Stimulated activated CD4-positive, alpha-beta T cell treated with anti-CD3 and anti-CD28 coated beads, Interleukin-2, amount 100 ng/mL, for 48 hours (primary cell): ENCODE data around the gene C5orf22.
"Not testable (repeated sequence)": the region's sequence is repeated elsewhere in the genome, so short reads cannot be mapped to it uniquely, and the experiment has no call there.

Experiments used
- DNase-seq, 2 donors: peaks; one replicate each; pipeline ENCODE4 v3.0.0-alpha.2; 2020

The C5orf22 gene

DNA sequence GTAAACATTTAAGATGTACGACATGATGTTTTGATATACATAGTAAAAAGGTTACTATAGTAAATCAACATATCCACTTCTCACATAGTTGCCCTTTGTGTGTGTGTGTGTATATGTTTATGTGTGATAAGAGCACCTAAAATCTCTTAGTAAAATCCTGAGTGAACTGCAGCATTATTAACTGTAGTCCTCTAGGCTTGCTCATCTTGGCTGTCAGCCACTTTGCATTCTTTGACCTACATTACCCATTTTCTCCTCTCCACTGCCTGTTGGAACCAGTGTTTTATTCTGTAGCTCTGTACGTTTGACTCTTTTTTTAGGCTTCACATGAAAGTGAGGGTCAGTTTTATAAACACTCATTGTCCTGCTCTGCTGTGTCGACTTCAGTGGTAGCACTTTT lies 24.4 kb downstream of the C5orf22 start:
- no peak for DNase-seq

GRCh38 chr5:31559942-31560341 lies 27.8 kb downstream of the C5orf22 start:
- DNase-seq: no peak

DNA sequence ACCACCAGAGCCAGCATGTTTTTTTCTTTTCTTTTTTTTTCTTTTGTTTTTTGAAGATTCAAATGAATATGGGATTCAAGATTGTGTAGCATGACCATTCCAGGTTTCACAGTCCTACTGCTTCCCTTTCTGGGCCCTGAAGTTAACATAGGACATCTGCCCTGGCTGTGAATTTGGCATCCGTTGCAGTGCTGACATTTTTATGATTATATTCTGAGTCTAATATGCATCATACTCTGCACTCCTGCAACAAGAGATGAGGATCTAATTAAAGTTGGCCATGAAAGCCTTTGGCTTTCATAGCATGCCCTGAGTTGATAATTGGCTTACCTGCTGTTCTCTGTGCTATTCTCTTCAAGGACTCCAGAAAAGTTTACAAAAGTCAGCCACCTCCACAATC lies 29.8 kb downstream of the C5orf22 start:
- DNase-seq: no peak

- DNase-seq: no peak
These were observed 31.1 kb downstream of the C5orf22 start for GRCh38 chr5:31563216-31563615.

- not testable (repeated sequence) for DNase-seq
These were observed 34.3 kb downstream of the C5orf22 start for GRCh38 chr5:31566362-31566761.

- no peak for DNase-seq
These were observed 36.3 kb downstream of the C5orf22 start for GRCh38 chr5:31568302-31568835.

- DNase-seq: no peak
These were observed 37.0 kb downstream of the C5orf22 start for GRCh38 chr5:31569068-31569467.

DNA sequence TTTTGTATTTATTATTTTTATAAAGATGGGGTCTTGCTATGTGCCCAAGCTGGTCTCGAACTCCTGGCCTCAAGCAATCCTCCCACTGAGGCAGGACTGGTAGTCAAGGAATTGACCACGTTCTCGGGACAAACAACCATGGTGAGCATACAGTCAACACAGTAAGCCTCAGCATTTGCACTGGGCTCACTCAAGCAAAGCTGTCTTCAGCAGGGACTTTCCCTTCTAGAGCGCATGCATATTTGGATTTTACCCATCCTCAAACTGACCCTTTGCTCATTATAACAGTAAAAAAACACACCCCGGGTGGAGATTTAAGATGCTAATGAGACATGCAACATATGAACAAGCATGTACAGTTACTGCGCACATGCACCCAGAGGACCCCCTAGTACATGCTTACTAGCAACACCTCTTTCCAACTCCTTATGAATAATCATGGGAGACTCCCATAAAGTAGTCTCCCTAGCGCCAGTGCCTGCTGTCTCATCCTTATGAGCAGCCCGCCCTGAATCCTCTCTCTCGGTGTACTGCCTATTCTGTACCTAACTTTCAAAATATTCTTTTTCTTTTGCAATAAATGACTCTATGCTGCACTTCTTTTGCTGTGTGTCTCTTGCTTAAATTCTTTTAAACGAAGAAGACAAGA lies 41.5 kb downstream of the C5orf22 start:
- no peak for DNase-seq

DNA sequence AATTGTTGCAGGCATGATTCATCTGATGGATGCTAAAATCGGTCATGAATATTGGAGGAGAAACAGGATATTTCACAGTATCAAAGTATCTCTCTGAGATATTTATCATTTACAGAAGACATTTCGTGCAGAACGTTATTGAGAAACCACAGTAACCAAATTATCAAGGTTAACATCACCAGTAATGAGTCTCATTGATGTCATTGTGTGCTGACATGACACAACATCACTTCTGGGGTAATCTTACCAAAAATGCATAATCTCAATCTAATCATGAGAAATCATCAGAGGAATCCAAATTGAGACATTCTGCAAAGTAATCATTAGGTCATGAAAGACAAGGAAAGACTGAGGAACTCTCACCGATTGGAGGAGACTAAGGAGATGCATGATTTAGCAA lies 42.7 kb downstream of the C5orf22 start:
- no peak for DNase-seq

DNA sequence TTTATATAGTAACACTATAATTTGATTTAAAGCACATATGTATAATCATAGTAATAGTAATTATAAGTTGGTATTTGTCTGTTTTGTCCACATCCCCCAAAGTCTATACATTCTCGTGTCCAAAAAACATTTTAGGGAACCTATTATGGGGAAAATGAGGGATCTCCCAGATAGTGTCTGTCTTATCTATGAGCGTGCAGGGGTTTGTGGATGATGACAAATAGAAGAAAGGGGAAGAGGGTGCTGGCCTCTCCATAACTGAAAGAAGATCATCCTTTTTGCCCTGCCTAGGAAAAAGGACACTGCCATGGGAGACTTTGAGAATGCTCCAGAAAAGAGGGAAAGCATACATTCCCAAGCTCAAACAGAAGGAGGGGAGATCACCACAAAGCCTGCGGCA lies 45.3 kb downstream of the C5orf22 start:
- no peak for DNase-seq

DNA sequence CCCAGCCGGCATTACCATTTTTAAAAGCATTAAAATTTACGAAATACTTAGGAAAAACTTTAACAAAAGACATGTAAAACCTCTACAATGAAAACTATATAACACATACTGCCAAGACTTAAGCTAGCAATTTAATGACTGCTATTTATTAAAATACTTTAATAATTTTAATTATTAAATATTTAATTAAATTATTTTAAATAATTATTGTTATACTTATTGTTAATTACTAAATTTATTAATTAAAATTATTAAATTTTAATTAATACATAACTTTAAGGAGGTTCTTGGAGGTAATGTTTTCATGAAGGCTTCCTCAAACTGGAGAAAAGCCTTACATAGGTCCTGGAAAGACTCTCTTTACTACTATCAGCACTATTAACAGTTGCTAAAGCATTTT lies 47.5 kb downstream of the C5orf22 start:
- DNase-seq: no peak

DNA sequence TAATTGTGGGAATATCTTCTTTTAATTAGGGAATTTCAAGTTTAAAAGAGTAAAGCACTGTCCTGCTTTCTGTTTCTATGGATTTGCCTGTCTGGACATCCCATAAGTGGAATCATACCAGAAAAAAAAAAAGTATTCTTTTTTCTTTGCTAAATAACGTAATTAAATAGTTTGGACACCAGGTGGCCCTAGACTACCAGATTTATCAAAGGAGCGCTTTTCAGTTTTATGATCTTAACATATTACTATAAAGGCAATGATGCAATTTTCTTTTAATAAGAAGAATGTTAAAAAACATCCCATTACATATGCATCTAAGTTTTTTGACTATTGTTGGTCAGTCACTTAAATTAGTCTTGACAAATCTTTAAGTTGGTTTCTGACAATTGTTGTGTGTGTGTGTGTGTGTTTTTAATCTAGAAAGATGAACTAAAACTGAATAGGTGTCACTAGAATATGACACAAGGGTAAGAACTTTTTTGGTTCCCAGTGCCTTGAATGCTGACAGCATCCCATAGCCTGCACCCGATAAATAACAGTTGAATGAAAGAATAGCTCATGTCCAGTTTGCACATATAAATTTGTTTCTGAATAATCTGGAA lies 49.5 kb downstream of the C5orf22 start:
- no peak for DNase-seq

DNA sequence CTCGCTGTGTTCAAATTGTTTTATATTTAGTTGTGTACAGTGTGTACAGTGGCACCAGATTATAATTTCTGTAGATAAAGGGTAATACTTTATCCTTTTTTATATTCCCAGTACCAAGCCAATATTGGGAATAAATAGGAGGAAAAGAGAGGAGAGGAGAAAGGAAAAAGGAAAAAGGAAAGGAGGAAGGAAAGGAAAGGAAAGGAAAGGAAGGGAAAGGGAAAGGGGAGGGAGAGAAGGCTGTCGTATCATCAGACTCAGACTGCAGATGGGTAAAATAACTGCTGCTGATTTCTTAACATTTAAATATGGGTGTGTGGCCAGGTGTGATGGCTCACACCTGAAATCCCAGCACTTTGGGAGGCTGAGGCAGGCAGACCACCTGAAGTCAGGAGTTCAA lies 51.0 kb downstream of the C5orf22 start:
- DNase-seq: no peak

- no peak for DNase-seq
These were observed 53.2 kb downstream of the C5orf22 start for GRCh38 chr5:31585166-31585894.

DNA sequence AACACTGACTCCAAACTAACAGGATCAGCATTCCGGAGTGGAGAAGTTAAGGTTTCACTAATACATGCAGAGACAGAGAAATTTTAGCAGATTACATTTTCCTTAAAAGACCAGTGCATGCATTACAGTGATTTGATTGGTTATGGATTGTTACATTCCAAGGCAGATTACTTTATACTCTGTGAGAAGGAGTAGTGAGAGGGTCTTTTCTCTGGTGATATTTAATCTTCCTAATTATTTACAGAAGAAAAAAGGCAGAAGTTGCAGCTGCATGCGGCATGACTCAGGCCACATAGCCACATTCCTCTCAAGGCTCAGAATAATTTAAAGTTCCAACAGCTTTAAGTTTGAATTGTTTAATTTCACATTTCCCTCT lies 53.8 kb downstream of the C5orf22 start:
- no peak for DNase-seq

DNA sequence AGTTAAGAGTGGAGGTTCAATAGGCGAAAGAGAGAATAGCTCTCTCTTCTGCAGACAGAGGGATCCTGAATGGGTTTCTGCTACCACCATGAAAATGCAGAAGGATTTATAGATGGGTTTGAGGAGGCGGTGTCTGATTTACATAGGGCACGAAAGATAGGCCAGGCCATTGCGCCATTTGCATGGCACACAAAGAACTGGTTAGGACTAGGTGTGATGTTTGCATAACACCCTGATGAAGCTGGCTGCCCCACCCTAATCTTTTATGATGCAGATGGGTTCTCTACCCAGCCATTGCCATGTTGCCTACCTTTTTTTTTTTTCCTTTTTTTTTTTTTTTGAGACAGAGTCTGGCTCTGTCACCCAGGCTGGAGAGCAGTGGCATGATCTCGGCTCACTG lies 55.4 kb downstream of the C5orf22 start:
- no peak for DNase-seq

DNA sequence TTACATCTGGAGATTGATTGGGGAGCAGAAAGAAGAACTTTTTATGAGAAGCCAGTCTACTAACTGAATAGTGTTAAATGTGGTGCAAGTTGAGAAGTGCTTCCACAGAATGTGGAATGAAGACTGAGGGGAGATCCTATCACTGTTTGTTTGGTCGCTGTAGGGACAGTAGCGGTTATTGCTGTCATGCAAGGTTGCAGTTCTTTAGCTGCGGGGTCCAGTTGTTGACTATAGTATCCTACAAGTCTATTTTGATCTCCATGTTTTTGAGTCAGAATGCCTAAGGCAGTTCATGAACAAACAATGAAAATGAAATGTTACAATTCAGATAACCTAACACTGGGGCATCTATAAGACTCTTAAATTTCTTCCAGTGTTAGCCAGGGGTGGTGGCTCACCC lies 61.6 kb downstream of the C5orf22 start:
- no peak for DNase-seq

DNA sequence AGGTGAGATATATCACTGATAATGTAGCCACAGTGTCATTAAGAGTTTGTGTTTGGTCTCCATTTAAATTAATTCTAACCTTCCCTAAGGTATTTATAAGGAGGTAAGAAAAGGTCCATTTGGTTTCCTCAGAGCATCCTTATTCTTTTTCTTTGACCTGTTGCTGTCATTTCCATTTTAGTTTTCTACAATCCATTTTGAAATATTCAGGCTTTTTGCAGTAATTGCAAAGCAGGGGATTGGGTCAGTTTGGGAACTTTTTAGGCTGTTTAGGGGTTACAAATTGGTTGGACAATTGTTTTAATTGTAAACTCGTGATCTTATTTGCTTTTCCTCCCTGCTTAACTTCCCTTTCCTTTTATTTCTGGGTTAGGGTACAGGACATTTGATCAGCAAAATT lies 64.3 kb downstream of the C5orf22 start:
- no peak for DNase-seq

GRCh38 chr5:31598640-31599611 lies 66.8 kb downstream of the C5orf22 start:
- no peak for DNase-seq

DNA sequence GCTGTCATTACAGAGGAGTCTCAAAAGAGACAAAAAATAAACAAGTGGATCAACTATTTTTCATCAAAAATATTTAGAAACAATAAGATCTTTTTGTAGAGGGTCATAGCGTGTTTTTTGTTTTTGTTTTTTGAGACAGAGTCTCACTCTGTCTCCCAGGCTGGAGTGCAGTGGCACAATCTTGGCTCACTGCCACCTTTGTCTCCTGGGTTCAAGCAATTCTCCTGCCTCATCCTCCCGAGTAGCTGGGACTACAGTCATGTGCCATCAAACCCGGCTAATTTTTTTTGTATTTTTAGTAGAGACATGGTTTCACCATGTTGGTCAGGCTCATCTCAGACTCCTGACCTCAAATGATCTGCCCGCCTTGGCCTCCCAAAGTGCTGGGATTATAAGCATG lies 70.2 kb downstream of the C5orf22 start:
- DNase-seq: not testable (repeated sequence)

DNA sequence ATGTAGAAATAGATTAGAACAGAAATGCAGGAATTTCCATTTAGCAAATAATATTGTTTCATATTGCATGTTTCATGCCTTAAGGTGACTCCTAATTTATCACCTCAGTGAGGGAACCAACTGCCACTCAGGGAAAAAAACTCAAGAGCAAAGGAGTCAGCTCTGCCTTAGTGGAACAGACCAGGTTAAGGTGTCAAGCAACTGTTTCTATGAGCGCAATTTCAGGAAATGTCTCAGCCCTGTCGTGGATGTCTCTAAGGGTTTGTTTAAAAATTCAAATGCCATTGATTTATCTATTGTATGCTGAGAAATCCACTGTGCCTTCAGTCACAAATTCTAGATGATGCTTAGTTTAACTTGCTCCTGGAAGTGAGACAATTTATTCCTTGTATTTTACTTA lies 72.1 kb downstream of the C5orf22 start:
- no peak for DNase-seq

DNA sequence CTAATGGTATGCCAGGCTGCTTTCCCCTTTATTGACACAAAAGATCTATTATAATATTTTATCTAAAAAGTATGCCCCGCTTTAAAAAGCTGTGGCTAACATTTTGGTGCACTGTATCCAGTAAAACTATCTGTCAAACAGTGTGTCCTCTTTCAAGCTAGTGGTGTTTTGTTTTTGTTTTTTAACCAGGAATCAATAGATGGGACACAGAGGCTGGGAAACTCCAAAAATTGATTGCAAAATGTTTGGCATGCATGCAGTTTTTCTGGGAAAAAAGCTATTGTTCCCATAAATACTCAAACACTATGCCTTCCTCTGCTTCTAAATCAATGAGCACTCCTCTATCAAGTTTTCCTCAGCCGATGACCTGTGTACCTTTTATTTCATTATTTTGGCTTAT lies 72.5 kb downstream of the C5orf22 start:
- no peak for DNase-seq
